ENCODE measurements around the gene LIPG. TPM values are rescaled to one million over a fixed set of nuclear protein-coding genes. Genes with fewer than 3 reads are reported as not detected.

Gene LIPG
- total RNA-seq, 1 donor from 2014 or later = 5.8 TPM

Other genes starting within 250 kb of the LIPG start
- 82.7 TPM for gene DYM, start 101.4 kb upstream of the LIPG start, total RNA-seq
- gene C18orf32, start 74.8 kb upstream of the LIPG start, total RNA-seq = 54.6 TPM
- 1,143 TPM for gene RPL17, start 69.6 kb upstream of the LIPG start, total RNA-seq